OCI-LY1 (cell line): ENCODE data around the gene MIS18A.

ENCODE experiments used
- H2AFZ ChIP-seq: fragments of 200-600 bp; sonication (generic), shearing (Covaris generic); 2 replicates; pipeline ENCODE4 v1.6.0; 2014; ENCODE audit warnings: antibody characterized with exemption, mild to moderate bottlenecking, low read length
- H3F3A ChIP-seq: fragments of 200-600 bp; sonication (generic), shearing (Covaris generic); 2 replicates; pipeline ENCODE4 v1.6.0; 2014; ENCODE audit warnings: mild to moderate bottlenecking, antibody characterized with exemption, low read length, moderate library complexity; ENCODE audit not compliant: insufficient read depth
- H3K27ac ChIP-seq: fragments of 200-600 bp; sonication (generic); 2 replicates; pipeline ENCODE4 v1.5.1; 2014; ENCODE audit warnings: low read length, mixed run types, mild to moderate bottlenecking, low read depth; ENCODE audit not compliant: poor library complexity, severe bottlenecking
- H3K27me3 ChIP-seq: fragments of 200-600 bp; sonication (generic); 2 replicates; pipeline ENCODE4 v1.6.0; 2014; ENCODE audit warnings: antibody characterized with exemption, mild to moderate bottlenecking, low read length, moderate library complexity; ENCODE audit not compliant: insufficient read depth
- H3K36me3 ChIP-seq: fragments of 200-600 bp; sonication (generic); 2 replicates; pipeline ENCODE4 v1.6.1; 2014; ENCODE audit warnings: mild to moderate bottlenecking, antibody characterized with exemption, low read length, moderate library complexity, mixed read lengths; ENCODE audit not compliant: insufficient read depth
- H3K4me1 ChIP-seq: fragments of 200-600 bp; sonication (generic); 2 replicates; pipeline ENCODE4 v1.5.1; 2014; ENCODE audit warnings: mild to moderate bottlenecking, low read length, moderate library complexity; ENCODE audit not compliant: insufficient read depth, severe bottlenecking
- H3K4me2 ChIP-seq: fragments of 200-600 bp; sonication (generic), shearing (Covaris generic); 2 replicates; pipeline ENCODE4 v1.6.1; 2014; ENCODE audit warnings: low read length
- H3K4me3 ChIP-seq: fragments of 200-600 bp; sonication (generic); 2 replicates; pipeline ENCODE4 v1.5.1; 2014; ENCODE audit warnings: low read length, low read depth, mild to moderate bottlenecking, mixed read lengths; ENCODE audit not compliant: poor library complexity, severe bottlenecking
- H3K79me2 ChIP-seq: fragments of 200-600 bp; shearing (Covaris generic); 2 replicates; pipeline ENCODE4 v1.6.1; 2016; ENCODE audit warnings: mixed run types, low read length, mixed read lengths; ENCODE audit not compliant: insufficient read depth
- H3K9ac ChIP-seq: fragments of 200-600 bp; sonication (generic), shearing (Covaris generic); 2 replicates; pipeline ENCODE4 v1.6.1; 2014; ENCODE audit warnings: mild to moderate bottlenecking, low read length, mixed read lengths
- H3K9me2 ChIP-seq: fragments of 200-600 bp; sonication (generic), shearing (Covaris generic); 2 replicates; pipeline ENCODE4 v1.6.1; 2014; ENCODE audit warnings: low read depth, mild to moderate bottlenecking, low read length, mixed read lengths
- H3K9me3 ChIP-seq: fragments of 200-600 bp; shearing (Covaris generic); 2 replicates; pipeline ENCODE4 v1.6.1; 2014; ENCODE audit warnings: low read length, mixed read lengths
- H4K20me1 ChIP-seq: fragments of 200-600 bp; sonication (generic), shearing (Covaris generic); 2 replicates; pipeline ENCODE4 v1.6.0; 2016; ENCODE audit warnings: mild to moderate bottlenecking, low read length; ENCODE audit not compliant: insufficient read depth
- CTCF ChIP-seq: fragments of 200-600 bp; sonication (generic), shearing (Covaris generic); IDR thresholded peaks from 2 replicates; pipeline ENCODE4 v1.5.1; 2017; ENCODE audit warnings: mild to moderate bottlenecking, antibody characterized with exemption, low read length, moderate library complexity, mixed read lengths
- EZH2 ChIP-seq: fragments of 200-600 bp; sonication (generic), shearing (Covaris generic); IDR thresholded peaks from 2 replicates; pipeline ENCODE4 v1.8.0; 2017; ENCODE audit warnings: borderline replicate concordance, mixed run types, mild to moderate bottlenecking, antibody characterized with exemption, low read length, moderate library complexity, mixed read lengths

MIS18A gene

GRCh38 chr21:32317726-32318125 lies 38.9 kb upstream of the MIS18A start:
- H3F3A ChIP-seq: no peaks in the 10 kb centered on the region
- TF ChIP-seq CTCF (no peak), EZH2 (no peak)
- no peak overlapping the region for H3K4me2 ChIP-seq
- H3K27ac ChIP-seq: no peak overlapping the region
- no peak overlapping the region for H3K9ac ChIP-seq
- H3K27me3 ChIP-seq: no peaks in the 10 kb centered on the region
- H3K36me3 ChIP-seq: peaks cover 94% of the 10 kb centered on the region
- H4K20me1 ChIP-seq: no peaks in the 10 kb centered on the region
- no peaks in the 10 kb centered on the region for H3K79me2 ChIP-seq
- H3K4me3 ChIP-seq: no peak overlapping the region
- H3K9me2 ChIP-seq: no peaks in the 10 kb centered on the region
- H3K9me3 ChIP-seq: no peaks in the 10 kb centered on the region
- no peaks in the 10 kb centered on the region for H3K4me1 ChIP-seq
- no peak overlapping the region for H2AFZ ChIP-seq

DNA sequence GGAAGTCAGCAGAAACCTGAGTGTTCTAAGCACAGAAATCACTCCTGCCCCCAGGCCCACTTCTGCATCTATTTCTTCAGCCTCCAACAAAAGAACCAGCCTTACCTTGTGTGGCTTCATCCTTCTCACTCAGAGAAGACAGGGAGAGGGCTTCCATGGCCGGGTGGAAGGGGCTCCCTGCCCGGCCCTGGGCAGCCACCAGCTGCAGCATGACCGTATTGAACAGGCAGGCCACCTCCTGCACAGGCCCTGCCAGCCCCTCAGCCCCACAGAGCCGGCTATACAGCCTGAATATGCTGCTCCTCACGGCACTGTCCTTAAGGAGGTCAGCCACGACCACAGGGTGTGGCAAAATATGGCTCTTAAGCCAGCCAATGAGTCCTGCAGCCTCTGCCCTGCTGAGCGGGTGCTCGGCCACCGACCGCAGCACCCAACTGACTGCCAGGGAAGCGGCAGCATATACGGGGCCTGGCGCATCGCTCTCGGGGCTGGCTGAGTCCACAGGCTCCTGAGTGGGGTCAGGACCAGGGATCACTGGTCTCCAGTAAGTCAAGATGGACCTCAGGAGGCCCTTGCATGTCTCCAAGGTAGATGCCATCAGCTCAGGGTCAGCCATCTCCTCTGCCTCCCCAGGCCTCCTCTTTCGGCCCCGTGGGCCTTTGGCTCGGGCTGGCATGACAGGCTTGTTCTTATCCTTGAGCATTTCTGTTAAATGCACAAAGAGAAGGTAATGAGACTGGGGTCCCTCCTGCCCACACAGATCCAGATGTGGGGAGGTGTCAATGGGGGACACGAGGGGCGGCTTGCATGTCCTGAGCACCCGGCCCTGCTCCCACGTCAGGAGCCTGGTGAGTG lies 37.7 kb upstream of the MIS18A start:
- Histone ChIP-seq H3K36me3 (peaks cover 94% of the 10 kb centered on the region), H2AFZ (no peak overlapping the region), H3K9ac (no peak overlapping the region), H3F3A (no peaks in the 10 kb centered on the region), H3K4me1 (no peaks in the 10 kb centered on the region), H3K9me2 (no peaks in the 10 kb centered on the region), H3K4me2 (no peak overlapping the region), H3K9me3 (no peaks in the 10 kb centered on the region), H4K20me1 (no peaks in the 10 kb centered on the region), H3K79me2 (no peaks in the 10 kb centered on the region), H3K27ac (no peak overlapping the region), H3K4me3 (no peak overlapping the region), H3K27me3 (no peaks in the 10 kb centered on the region)
- TF ChIP-seq EZH2 (no peak), CTCF (no peak)

DNA sequence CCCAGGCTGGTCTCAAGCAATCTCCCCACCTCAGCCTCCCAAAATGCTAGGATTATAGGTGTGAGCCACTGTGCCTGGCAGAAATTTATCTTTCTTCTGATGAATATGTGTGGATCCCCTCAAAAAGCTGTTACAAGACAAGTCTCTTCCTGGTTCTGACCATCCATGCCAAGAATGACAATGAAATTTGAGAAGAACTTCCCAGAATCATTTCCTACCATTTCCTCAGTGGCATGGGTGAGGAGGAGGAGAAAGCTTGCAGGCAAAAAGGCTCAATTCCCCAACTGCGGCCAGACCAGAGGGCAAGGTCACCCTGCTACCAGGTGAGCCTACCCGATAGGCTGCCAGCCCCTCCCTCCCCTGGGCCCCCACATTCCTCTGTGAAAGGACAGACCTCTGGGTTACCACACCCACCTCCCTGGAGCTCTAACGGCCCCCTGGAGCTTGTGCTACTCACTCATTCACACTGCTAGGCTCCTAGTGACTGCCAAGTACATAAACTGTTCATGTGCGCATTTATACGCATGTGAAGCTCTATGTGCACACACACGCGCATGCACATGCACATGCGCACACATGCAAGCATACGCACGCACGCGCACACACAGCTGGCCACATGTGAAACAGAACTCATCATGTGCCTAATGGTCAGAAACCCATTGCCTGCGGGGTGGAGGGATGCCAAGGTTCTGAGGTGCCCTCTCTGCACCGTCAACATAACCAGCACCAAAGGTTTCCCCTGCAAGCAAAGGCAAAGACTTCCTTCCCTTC lies 36.8 kb upstream of the MIS18A start:
- no peaks in the 10 kb centered on the region for H3K4me1 ChIP-seq

More for the DNA sequence above, 36.8 kb upstream of the MIS18A start:
- Histone ChIP-seq H3K27me3 (no peaks in the 10 kb centered on the region), H3K4me2 (no peak overlapping the region), H3K9ac (no peak overlapping the region), H4K20me1 (no peaks in the 10 kb centered on the region), H3K9me3 (no peaks in the 10 kb centered on the region), H3K27ac (no peak overlapping the region), H3K36me3 (peaks cover 94% of the 10 kb centered on the region), H3K4me3 (no peak overlapping the region), H2AFZ (no peak overlapping the region), H3F3A (no peaks in the 10 kb centered on the region), H3K9me2 (no peaks in the 10 kb centered on the region), H3K79me2 (no peaks in the 10 kb centered on the region)
- TF ChIP-seq CTCF (no peak), EZH2 (no peak)
